ENCODE measurements around the gene UQCRHL. TPM values are rescaled to one million over a fixed set of nuclear protein-coding genes. Genes with fewer than 3 reads are reported as not detected.

Gene UQCRHL
- total and polyA plus RNA-seq, 5 donors from 2014 or later: 0.59 to 1.7 (median 1.1) TPM

- Mint-ChIP-seq H3K27ac (no peak overlapping the region), H3K4me3 (no peak overlapping the region), H3K36me3 (no peaks in the 10 kb centered on the region), H3K27me3 (peaks cover 36% of the 10 kb centered on the region), H3K4me1 (peaks cover 0 to 3% (median 0%) of the 10 kb centered on the region in 4 donors), H3K9me3 (no peaks in the 10 kb centered on the region)
- Histone ChIP-seq H3K36me3 (ENCODE audit: control insufficient read depth, insufficient read depth, low read length) (no peaks in the 10 kb centered on the region), H3K4me1 (ENCODE audit: control insufficient read depth, insufficient read depth, low read length, poor library complexity, severe bottlenecking) (no peaks in the 10 kb centered on the region), H3K27ac (ENCODE audit: insufficient read depth, low read length, poor library complexity, severe bottlenecking) (no peak overlapping the region), H3K9me3 (ENCODE audit: control insufficient read depth in 2 of 2, low read length in 2 of 2) (no peaks in the 10 kb centered on the region), H3K27me3 (ENCODE audit: control insufficient read depth, insufficient read depth, low read length) (peaks cover 1% of the 10 kb centered on the region), H3K4me3 (ENCODE audit: low read depth, low read length) (no peak overlapping the region)
- ATAC-seq (ENCODE audit: low read depth in 2 of 2) (no peak), DNase-seq (no peak)
These were observed 42.6 kb downstream of the UQCRHL start for GRCh38 chr1:15764890-15765289.

GRCh38 chr1:15764269-15764764, 43.1 kb downstream of the UQCRHL start:
- H3K4me1 Mint-ChIP-seq: peaks cover 0 to 3% (median 1%) of the 10 kb centered on the region in 4 donors
- H3K36me3 Mint-ChIP-seq: no peaks in the 10 kb centered on the region
- H3K36me3 ChIP-seq (ENCODE audit: control insufficient read depth, insufficient read depth, low read length): no peaks in the 10 kb centered on the region
- H3K27ac Mint-ChIP-seq: peak overlapping the region in 1 of 3 donors; percentile 63
- no peak for ATAC-seq (ENCODE audit: low read depth in 2 of 2)
- H3K27me3 Mint-ChIP-seq: peaks cover 42% of the 10 kb centered on the region
- H3K4me3 Mint-ChIP-seq: no peak overlapping the region
- H3K9me3 ChIP-seq (ENCODE audit: control insufficient read depth in 2 of 2, low read length in 2 of 2): no peaks in the 10 kb centered on the region
- DNase-seq: no peak
- no peaks in the 10 kb centered on the region for H3K9me3 Mint-ChIP-seq
- no peak overlapping the region for H3K27ac ChIP-seq (ENCODE audit: insufficient read depth, low read length, poor library complexity, severe bottlenecking)
- H3K4me3 ChIP-seq (ENCODE audit: low read depth, low read length): no peak overlapping the region
- peaks cover 1% of the 10 kb centered on the region for H3K27me3 ChIP-seq (ENCODE audit: control insufficient read depth, insufficient read depth, low read length)
- H3K4me1 ChIP-seq (ENCODE audit: control insufficient read depth, insufficient read depth, low read length, poor library complexity, severe bottlenecking): peaks cover 3% of the 10 kb centered on the region

GRCh38 chr1:15762546-15762945, 44.9 kb downstream of the UQCRHL start:
- ATAC-seq (ENCODE audit: low read depth in 2 of 2): no peak
- Mint-ChIP-seq H3K4me3 (no peak overlapping the region), H3K4me1 (peaks cover 0 to 7% (median 5%) of the 10 kb centered on the region in 4 donors), H3K27me3 (peaks cover 39% of the 10 kb centered on the region), H3K27ac (no peak overlapping the region), H3K36me3 (no peaks in the 10 kb centered on the region), H3K9me3 (no peaks in the 10 kb centered on the region)
- Histone ChIP-seq H3K27me3 (ENCODE audit: control insufficient read depth, insufficient read depth, low read length) (peaks cover 4% of the 10 kb centered on the region), H3K9me3 (ENCODE audit: control insufficient read depth in 2 of 2, low read length in 2 of 2) (no peaks in the 10 kb centered on the region), H3K4me3 (ENCODE audit: low read depth, low read length) (no peak overlapping the region), H3K4me1 (ENCODE audit: control insufficient read depth, insufficient read depth, low read length, poor library complexity, severe bottlenecking) (peaks cover 8% of the 10 kb centered on the region), H3K27ac (ENCODE audit: insufficient read depth, low read length, poor library complexity, severe bottlenecking) (no peak overlapping the region), H3K36me3 (ENCODE audit: control insufficient read depth, insufficient read depth, low read length) (no peaks in the 10 kb centered on the region)
- DNase-seq: no peak

GRCh38 chr1:15761366-15762128, 45.9 kb downstream of the UQCRHL start:
- H3K4me3 Mint-ChIP-seq: peak overlapping the region in 1 of 4 donors; percentile 12
- peaks cover 0 to 1% (median 0%) of the 10 kb centered on the region in 7 donors for H3K9me3 Mint-ChIP-seq
- peaks cover 49% of the 10 kb centered on the region for H3K27me3 Mint-ChIP-seq

GRCh38 chr1:15760520-15761211, 46.8 kb downstream of the UQCRHL start:
- Mint-ChIP-seq H3K4me1 (peaks cover 0 to 19% (median 10%) of the 10 kb centered on the region in 4 donors), H3K27me3 (peaks cover 55% of the 10 kb centered on the region), H3K36me3 (no peaks in the 10 kb centered on the region), H3K9me3 (peaks cover 0 to 1% (median 0%) of the 10 kb centered on the region in 7 donors), H3K27ac (no peak overlapping the region), H3K4me3 (peak overlapping the region in 1 of 4 donors; percentile 12)
- Histone ChIP-seq H3K9me3 (ENCODE audit: control insufficient read depth in 2 of 2, low read length in 2 of 2) (no peaks in the 10 kb centered on the region), H3K4me1 (ENCODE audit: control insufficient read depth, insufficient read depth, low read length, poor library complexity, severe bottlenecking) (peaks cover 14% of the 10 kb centered on the region), H3K4me3 (ENCODE audit: low read depth, low read length) (no peak overlapping the region), H3K27ac (ENCODE audit: insufficient read depth, low read length, poor library complexity, severe bottlenecking) (no peak overlapping the region), H3K27me3 (ENCODE audit: control insufficient read depth, insufficient read depth, low read length) (peaks cover 6% of the 10 kb centered on the region), H3K36me3 (ENCODE audit: control insufficient read depth, insufficient read depth, low read length) (no peaks in the 10 kb centered on the region)
- DNase-seq (no peak), ATAC-seq (ENCODE audit: low read depth in 2 of 2) (no peak)

More at GRCh38 chr1:15761366-15762128, 45.9 kb downstream of the UQCRHL start:
- Histone ChIP-seq H3K4me1 (ENCODE audit: control insufficient read depth, insufficient read depth, low read length, poor library complexity, severe bottlenecking) (peaks cover 9% of the 10 kb centered on the region), H3K9me3 (ENCODE audit: control insufficient read depth in 2 of 2, low read length in 2 of 2) (no peaks in the 10 kb centered on the region), H3K27me3 (ENCODE audit: control insufficient read depth, insufficient read depth, low read length) (peaks cover 6% of the 10 kb centered on the region), H3K27ac (ENCODE audit: insufficient read depth, low read length, poor library complexity, severe bottlenecking) (no peak overlapping the region), H3K36me3 (ENCODE audit: control insufficient read depth, insufficient read depth, low read length) (no peaks in the 10 kb centered on the region), H3K4me3 (ENCODE audit: low read depth, low read length) (no peak overlapping the region)
- peak overlapping the region in 1 of 3 donors; percentile 57 for H3K27ac Mint-ChIP-seq
- DNase-seq: no peak
- H3K4me1 Mint-ChIP-seq: peaks cover 0 to 14% (median 5%) of the 10 kb centered on the region in 4 donors
- no peaks in the 10 kb centered on the region for H3K36me3 Mint-ChIP-seq
- ATAC-seq (ENCODE audit: low read depth in 2 of 2): no peak

DNA sequence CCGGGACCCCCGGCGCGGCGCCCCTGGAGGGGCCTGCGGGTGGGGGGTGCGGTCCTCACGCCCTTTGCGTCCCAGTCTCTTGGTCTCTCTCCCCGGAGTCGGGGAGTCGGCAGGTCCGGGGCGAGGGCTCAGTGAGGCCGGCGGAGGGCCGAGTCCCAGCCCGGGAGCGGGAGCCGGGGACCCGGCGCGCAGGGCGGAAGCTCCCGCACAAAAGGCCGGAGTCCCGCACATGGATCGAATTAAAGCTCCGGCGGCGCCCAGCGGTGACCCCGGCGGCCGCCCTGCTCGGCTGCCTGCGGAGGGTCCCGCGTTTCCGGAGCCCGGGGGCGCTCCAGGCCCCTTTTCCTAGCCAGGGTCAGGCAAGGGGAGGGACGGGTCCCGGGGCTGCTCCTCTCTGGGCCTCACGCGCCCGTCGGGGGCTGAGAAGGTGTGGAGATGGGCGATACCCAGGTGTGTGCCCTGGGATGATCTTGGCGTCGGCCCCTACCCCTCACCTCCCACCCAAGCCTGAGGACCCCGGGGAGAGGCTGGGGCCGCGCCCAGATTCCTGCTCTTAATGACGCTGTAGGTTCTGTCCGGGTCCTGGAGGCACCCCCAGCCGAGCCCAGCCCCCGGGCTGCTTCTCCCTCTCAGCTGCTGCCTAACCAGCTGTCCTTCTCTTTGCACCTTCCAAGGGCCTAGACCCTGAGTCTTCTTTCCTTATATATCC, 48.3 kb downstream of the UQCRHL start:
- no peak overlapping the region for H3K4me3 ChIP-seq (ENCODE audit: low read depth, low read length)
- H3K9me3 ChIP-seq (ENCODE audit: control insufficient read depth in 2 of 2, low read length in 2 of 2): no peaks in the 10 kb centered on the region
- Mint-ChIP-seq H3K4me1 (peaks cover 0 to 19% (median 10%) of the 10 kb centered on the region in 4 donors), H3K27me3 (peaks cover 60% of the 10 kb centered on the region), H3K36me3 (no peaks in the 10 kb centered on the region), H3K27ac (no peak overlapping the region), H3K4me3 (peak overlapping the region in 1 of 4 donors; percentile 61), H3K9me3 (peaks cover 0 to 1% (median 0%) of the 10 kb centered on the region in 7 donors)
- H3K27me3 ChIP-seq (ENCODE audit: control insufficient read depth, insufficient read depth, low read length): peaks cover 6% of the 10 kb centered on the region
- H3K4me1 ChIP-seq (ENCODE audit: control insufficient read depth, insufficient read depth, low read length, poor library complexity, severe bottlenecking): peaks cover 14% of the 10 kb centered on the region
- no peak for ATAC-seq (ENCODE audit: low read depth in 2 of 2)
- DNase-seq: no peak
- no peaks in the 10 kb centered on the region for H3K36me3 ChIP-seq (ENCODE audit: control insufficient read depth, insufficient read depth, low read length)
- H3K27ac ChIP-seq (ENCODE audit: insufficient read depth, low read length, poor library complexity, severe bottlenecking): no peak overlapping the region

GRCh38 chr1:15758343-15758931, 49.0 kb downstream of the UQCRHL start, which contains the start of gene FBLIM1:
Gene FBLIM1 (plus strand): TSS chr1:15758795. CDS start chr1:15764984, 6,189 bp downstream.
- Mint-ChIP-seq H3K4me1 (peaks cover 0 to 19% (median 10%) of the 10 kb centered on the region in 4 donors), H3K27ac (no peak within 1 kb of the TSS), H3K36me3 (no peaks in the 10 kb centered on the region), H3K9me3 (peaks cover 0 to 1% (median 0%) of the 10 kb centered on the region in 7 donors), H3K4me3 (peak within 1 kb of the TSS in 3 of 4 donors; percentile 61 to 70 (median 70)), H3K27me3 (peaks cover 56% of the 10 kb centered on the region)
- H3K9me3 ChIP-seq (ENCODE audit: control insufficient read depth in 2 of 2, low read length in 2 of 2): no peaks in the 10 kb centered on the region
- no peak within 1 kb of the TSS for H3K27ac ChIP-seq (ENCODE audit: insufficient read depth, low read length, poor library complexity, severe bottlenecking)
- H3K4me1 ChIP-seq (ENCODE audit: control insufficient read depth, insufficient read depth, low read length, poor library complexity, severe bottlenecking): peaks cover 14% of the 10 kb centered on the region
- H3K4me3 ChIP-seq (ENCODE audit: low read depth, low read length): no peak within 1 kb of the TSS
- DNase-seq (no peak), ATAC-seq (ENCODE audit: low read depth in 2 of 2) (no peak)
- H3K36me3 ChIP-seq (ENCODE audit: control insufficient read depth, insufficient read depth, low read length): no peaks in the 10 kb centered on the region
- H3K27me3 ChIP-seq (ENCODE audit: control insufficient read depth, insufficient read depth, low read length): peaks cover 6% of the 10 kb centered on the region
